Activated T-cell treated with anti-CD3 and anti-CD28 coated beads, Interleukin-2, amount 50 U/mL, for 24 hours (primary cell): Measurements from ENCODE around the gene YTHDF1.

Source experiments
- DNase-seq: peaks from one replicate; pipeline ENCODE4 v3.0.0-alpha.2; 2020
- H3K27ac Mint-ChIP-seq: 2 replicates; pipeline ENCODE4 v1.8.0; 2020; ENCODE audit warnings: mild to moderate bottlenecking, mixed read lengths
- H3K27me3 Mint-ChIP-seq: 2 replicates; pipeline ENCODE4 v1.8.0; 2020; ENCODE audit warnings: mixed read lengths
- H3K36me3 Mint-ChIP-seq: 2 replicates; pipeline ENCODE4 v1.8.0; 2020; ENCODE audit warnings: low read depth, mixed read lengths
- H3K4me1 Mint-ChIP-seq: 2 replicates; pipeline ENCODE4 v1.8.0; 2020; ENCODE audit warnings: low read depth, mixed read lengths
- H3K4me3 Mint-ChIP-seq: 2 replicates; pipeline ENCODE4 v1.8.0; 2020; ENCODE audit warnings: mild to moderate bottlenecking, moderate library complexity, mixed read lengths
- H3K9me3 Mint-ChIP-seq: 2 replicates; pipeline ENCODE4 v1.8.0; 2020; ENCODE audit warnings: mixed read lengths

YTHDF1 gene

DNA sequence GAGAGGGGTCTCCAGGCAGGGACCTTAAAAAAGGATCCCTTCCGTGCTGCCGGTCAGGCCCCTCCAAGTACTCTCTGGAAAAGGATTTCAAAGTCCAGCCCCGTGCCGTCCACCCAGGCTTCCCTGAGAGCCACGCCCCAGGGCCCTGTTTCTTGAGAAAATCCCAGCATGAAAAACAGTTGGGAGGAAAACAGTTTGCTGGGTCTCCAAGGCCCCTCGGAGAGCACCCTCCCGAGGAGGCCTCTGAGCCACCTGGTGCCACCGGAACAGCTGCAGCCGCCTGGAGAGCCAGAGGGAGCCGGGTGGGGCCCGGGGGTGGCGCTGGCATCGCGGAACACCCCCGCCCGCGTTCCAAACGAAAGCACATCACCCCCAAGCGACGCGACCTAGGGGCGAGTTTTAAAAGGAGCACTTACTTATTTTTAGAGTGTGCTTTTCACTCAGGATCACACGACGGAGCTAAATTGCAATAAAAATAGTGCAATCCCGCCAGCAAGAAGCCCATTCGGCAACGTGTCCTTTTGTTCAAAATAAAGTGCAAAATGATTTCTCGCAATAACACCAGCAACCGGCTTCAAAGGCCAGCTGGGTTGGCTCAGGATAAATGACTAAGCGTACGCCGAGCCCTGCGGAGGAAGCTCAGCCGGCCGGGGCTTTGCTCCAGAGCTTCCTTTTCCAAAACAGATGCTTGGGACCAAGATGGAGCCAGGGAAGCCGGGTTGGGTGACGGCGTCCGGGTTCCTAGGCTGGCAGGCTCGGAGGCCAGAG, 64.2 kb downstream of the YTHDF1 start:
- Mint-ChIP-seq H3K36me3 (no peaks in the 10 kb centered on the region), H3K27me3 (peaks cover 52% of the 10 kb centered on the region), H3K27ac (no peak overlapping the region), H3K4me3 (no peak overlapping the region), H3K9me3 (peaks cover 13% of the 10 kb centered on the region), H3K4me1 (no peaks in the 10 kb centered on the region)
- DNase-seq = no peak

DNA sequence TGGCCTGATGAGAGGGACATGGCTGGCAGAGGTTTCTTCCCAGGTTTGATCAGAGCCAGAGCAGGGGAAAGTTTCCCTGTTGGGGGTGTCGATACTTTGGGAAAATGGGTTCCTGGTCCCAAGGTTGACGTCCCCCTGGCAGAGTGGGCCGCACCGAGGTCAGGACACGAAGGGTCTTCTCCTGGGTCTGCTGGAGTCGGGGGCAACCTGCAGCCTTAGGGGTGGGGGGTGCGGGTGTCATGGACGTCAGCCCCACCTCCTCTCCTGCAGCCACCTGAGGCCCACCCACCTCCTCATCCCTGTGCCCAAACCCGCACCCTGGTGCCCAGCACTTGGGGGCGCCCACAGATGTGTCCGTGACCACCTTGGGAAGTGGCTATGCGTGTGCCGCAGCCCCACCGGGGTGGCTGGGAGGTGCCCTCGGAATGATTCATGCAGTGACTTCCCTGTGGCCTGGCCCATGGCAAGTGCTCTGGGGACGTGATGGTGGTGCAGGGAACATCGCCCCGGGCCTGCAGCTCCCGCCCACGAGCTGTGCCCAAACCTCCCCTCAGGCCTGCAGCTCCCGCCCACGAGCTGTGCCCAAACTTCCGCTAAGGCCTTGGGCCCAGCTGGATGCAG, 64.9 kb downstream of the YTHDF1 start:
- Mint-ChIP-seq H3K4me1 (no peaks in the 10 kb centered on the region), H3K4me3 (no peak overlapping the region), H3K9me3 (peaks cover 13% of the 10 kb centered on the region), H3K27ac (no peak overlapping the region), H3K36me3 (no peaks in the 10 kb centered on the region), H3K27me3 (peaks cover 56% of the 10 kb centered on the region)
- DNase-seq = no peak

DNA sequence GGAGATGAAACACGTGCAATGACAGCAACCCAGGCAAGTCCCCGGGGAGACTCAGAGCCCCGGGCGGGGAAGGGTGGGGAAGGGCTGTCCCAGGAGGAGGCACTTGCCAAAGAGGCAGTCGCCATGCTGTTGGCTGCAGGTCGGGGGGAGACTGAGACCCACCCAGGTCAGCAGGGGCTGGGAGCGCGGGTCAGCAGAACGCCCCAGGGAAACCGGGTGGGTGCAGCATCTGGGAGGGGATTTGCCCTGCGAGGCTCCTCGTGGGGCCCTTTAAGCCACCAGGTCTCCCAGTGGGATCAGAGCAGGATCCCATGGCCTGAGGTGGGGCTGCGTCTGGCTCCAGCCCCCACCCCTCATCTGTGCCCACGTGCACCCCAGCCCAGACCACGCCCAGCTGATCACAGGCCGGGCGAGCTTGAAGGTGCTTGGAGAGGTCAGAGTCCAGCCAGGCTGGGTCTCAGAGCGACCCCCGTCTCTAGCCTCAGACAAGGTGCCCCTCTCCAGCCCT, 65.5 kb downstream of the YTHDF1 start:
- DNase-seq = no peak
- H3K36me3 Mint-ChIP-seq = no peaks in the 10 kb centered on the region
- H3K4me1 Mint-ChIP-seq = no peaks in the 10 kb centered on the region
- H3K27me3 Mint-ChIP-seq = peaks cover 53% of the 10 kb centered on the region
- H3K27ac Mint-ChIP-seq = no peak overlapping the region
- peaks cover 13% of the 10 kb centered on the region for H3K9me3 Mint-ChIP-seq
- H3K4me3 Mint-ChIP-seq = no peak overlapping the region

DNA sequence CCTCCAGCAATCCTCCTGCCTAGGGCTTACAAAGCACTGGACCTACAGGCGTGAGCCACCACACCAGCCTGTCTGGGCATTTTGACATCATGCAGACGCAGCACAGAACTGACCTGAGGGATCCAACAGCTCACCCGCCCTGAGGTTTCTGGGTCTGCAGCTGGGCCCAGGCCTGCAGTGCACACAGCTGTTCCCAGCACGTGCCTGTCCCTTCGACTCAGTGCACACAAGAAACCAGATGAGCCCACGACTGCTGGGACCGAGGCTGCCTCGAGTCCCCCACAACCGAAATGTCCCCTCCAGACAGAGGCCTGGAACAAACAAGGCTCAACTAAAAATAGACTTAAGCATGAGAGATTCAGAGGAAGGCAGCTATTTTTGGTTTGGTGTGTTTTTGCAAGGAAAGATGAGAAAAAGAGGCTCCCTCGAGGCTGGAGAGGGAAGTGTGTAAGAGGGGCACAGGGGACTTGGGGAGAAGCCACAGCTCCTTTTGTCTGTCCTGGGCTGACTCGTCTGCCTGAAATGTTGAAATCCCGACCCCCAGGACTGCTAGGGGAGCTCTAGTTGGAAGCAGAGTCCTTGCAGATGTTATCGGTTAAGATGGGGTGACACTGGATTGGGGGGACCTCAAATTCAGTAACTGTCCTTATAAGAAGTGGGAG, 66.3 kb downstream of the YTHDF1 start:
- H3K27me3 Mint-ChIP-seq = peaks cover 56% of the 10 kb centered on the region
- no peak overlapping the region for H3K4me3 Mint-ChIP-seq

DNA sequence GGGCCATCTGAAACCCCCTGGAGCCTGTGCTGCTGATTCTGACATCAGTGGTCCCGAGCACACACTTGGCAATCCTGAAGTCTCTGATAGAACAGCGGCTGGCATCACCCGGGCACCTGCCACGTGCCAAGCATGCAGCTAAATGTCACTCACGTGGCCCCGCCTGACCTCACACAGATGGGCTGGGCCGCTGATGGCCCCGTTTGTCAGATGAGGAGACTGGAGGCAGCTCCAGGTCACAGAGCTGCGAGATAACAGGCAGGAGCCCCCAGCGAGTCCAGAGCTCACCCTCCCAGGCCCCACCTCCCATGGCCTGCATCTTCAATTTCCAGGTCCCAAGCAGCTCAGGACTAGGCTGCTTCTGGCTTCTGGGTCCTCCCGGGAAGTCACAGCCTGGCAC, 67.2 kb downstream of the YTHDF1 start:
- Mint-ChIP-seq H3K4me1 (no peaks in the 10 kb centered on the region), H3K36me3 (no peaks in the 10 kb centered on the region), H3K4me3 (no peak overlapping the region), H3K9me3 (peaks cover 13% of the 10 kb centered on the region), H3K27ac (no peak overlapping the region), H3K27me3 (peaks cover 49% of the 10 kb centered on the region)
- no peak for DNase-seq

More for the DNA sequence above, 66.3 kb downstream of the YTHDF1 start:
- DNase-seq = no peak
- H3K27ac Mint-ChIP-seq = no peak overlapping the region
- H3K9me3 Mint-ChIP-seq = peaks cover 13% of the 10 kb centered on the region
- H3K4me1 Mint-ChIP-seq = no peaks in the 10 kb centered on the region
- H3K36me3 Mint-ChIP-seq = no peaks in the 10 kb centered on the region

DNA sequence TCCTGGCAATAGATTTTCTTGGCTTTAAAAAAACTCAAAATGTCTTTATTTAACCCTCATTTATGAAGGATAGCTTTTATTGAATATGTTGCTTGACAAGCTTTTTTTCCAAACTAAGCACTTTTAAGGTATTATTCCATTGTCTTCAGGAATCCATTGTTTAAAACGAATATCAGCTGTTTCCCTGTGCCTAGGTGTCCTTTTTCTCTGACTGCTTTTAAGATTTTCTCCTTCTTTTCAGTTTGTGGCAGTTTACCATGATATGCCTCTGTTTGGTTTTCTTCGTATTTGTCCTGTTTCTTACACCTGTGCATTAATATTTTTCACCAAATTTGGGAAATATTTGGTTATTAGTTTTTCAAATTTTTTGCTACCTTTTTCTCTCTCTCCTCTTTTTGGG, 68.4 kb downstream of the YTHDF1 start:
- no peak overlapping the region for H3K4me3 Mint-ChIP-seq
- peaks cover 40% of the 10 kb centered on the region for H3K27me3 Mint-ChIP-seq

More for the DNA sequence above, 68.4 kb downstream of the YTHDF1 start:
- no peaks in the 10 kb centered on the region for H3K4me1 Mint-ChIP-seq
- H3K27ac Mint-ChIP-seq = no peak overlapping the region
- no peaks in the 10 kb centered on the region for H3K36me3 Mint-ChIP-seq
- DNase-seq = no peak
- peaks cover 13% of the 10 kb centered on the region for H3K9me3 Mint-ChIP-seq
